Ovary (tissue), 9 donors: ENCODE measurements around the gene SERAC1. TPM values are rescaled to one million over a fixed set of nuclear protein-coding genes. Genes with fewer than 3 reads are reported as not detected.

ENCODE experiments used
- DNase-seq, 5 donors: peaks; one replicate each; pipeline ENCODE4 v3.0.0-alpha.2; 2019 to 2020
- H3K27ac ChIP-seq, 2 donors: fragments of 200-600 bp; one replicate each; pipeline versions ENCODE4 v1.5.1 to v1.8.0; 2019 to 2022
- H3K27me3 ChIP-seq: fragments of 200-600 bp; one replicate; pipeline ENCODE4 v1.8.0; 2022
- H3K36me3 ChIP-seq: fragments of 200-600 bp; sonication (generic); one replicate; pipeline ENCODE4 v1.5.1; 2019
- H3K4me1 ChIP-seq: one replicate; pipeline ENCODE4 v1.8.1; 2013; ENCODE audit warnings: mild to moderate bottlenecking, moderate library complexity; ENCODE audit not compliant: insufficient read depth
- H3K4me3 ChIP-seq: fragments of 200-600 bp; sonication (generic); one replicate; pipeline ENCODE4 v1.5.1; 2017
- H3K9me3 ChIP-seq, 2 donors: fragments of 200-600 bp in 1 of 2; sonication (generic) in 1 of 2; one replicate each; pipeline versions ENCODE4 v1.5.1 to v1.8.1; 2013 to 2019; ENCODE audit warnings: mild to moderate bottlenecking in 1 of 2, moderate library complexity in 1 of 2
- EP300 ChIP-seq: sonication (generic); formaldehyde crosslinking; IDR thresholded peaks from one replicate; pipeline ENCODE4 v1.6.1; 2017; ENCODE audit warnings: antibody characterized with exemption
- POLR2A ChIP-seq: fragments of 450-650 bp; IDR thresholded peaks from one replicate; pipeline ENCODE4 v1.6.1; 2017; ENCODE audit warnings: antibody characterized with exemption, mild to moderate bottlenecking, moderate library complexity
- WGBS, 3 donors: extraction: QIAGEN DNeasy Blood & Tissue Kit in 1 of 3; methylation state at CpG; one replicate each; pipeline versions ENCODE4 v1.1.5 to v1.1.7; 2013 to 2017; 5-methylcytosine and 5-hydroxymethylcytosine counted together
- intact Hi-C, 4 donors: fragments of 100-400 bp; cut with DNase I; formaldehyde crosslinking; loops; one replicate each; pipeline versions ENCODE4 v1.11.0 to v1.15.1; 2022 to 2023
- polyA plus RNA-seq, 2 donors: library from polyadenylated mRNA; stranded (reverse); fragments of 200-250 nt in 1 of 2; fragments of 350-450 nt in 1 of 2; fragmentation: Illumina TruSeq in 1 of 2; extraction: RNeasy Lipid Tissue Mini Kit (QIAGEN cat#74804) in 1 of 2; gene quantifications; one replicate each; pipeline ENCODE4 v1.2.3, GENCODE V29; 2013 to 2014
- total RNA-seq, 7 donors: library from RNA; depleted of rRNA in 2 of 7; stranded (reverse); fragments of >200 nt in 2 of 7; fragmentation: NEBNext Ultra II Directional in 3 of 7; extraction: Animal tissue kit (Norgen Biotek cat#: 25700) in 3 of 7; gene quantifications; one replicate each; pipeline versions ENCODE4 v1.1.0 to v1.2.4, GENCODE V29; 2016 to 2023
- TF ChIP-seq, protein P1 (sequence below), 3 donors: fragments of 450-650 bp in 2 of 3; fragments of 200-600 bp in 1 of 3; IDR thresholded peaks; one replicate each; pipeline versions ENCODE4 v1.5.1 to v1.8.0; 2016 to 2022; ENCODE audit warnings: antibody characterized with exemption in 3 of 3, mild to moderate bottlenecking in 1 of 3
- donor health status: DM: no; HTN: no; CAD: no; lungs with moderate emphysema.
- donor health status: DM: no; HTN: no; CAD: no.
- donor health status: Bipolar disorder and iron deficiency.
- donor health status: DM: yes; HTN: yes; CAD: no.
- donor health status: DM: no; HTN: no; CAD: no.
- donor health status: DM: yes; HTN: yes; CAD: no.

The SERAC1 gene
- total and polyA plus RNA-seq, 9 donors = 3.7 to 11.9 (median 6.3) TPM

DNA sequence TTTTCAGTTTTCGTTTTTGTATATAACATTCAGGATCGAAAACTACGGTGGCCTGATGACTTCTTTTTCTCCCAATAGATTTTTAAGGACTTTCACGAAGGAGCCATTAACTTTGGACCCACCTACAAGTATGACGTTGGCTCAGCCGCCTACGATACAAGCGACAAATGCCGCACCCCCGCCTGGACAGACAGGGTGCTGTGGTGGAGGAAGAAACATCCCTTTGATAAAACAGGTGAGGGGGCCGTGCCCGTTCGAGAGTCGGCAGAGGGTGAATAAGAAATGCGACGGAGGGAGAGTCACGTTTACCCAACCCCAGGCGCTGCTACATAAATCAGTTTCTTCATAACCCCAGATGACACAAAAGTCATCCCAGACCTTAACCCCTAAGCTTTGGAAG, 91.5 kb downstream of the SERAC1 start:
- intact Hi-C loops = loop anchor here in 2 of 4 donors (10.0 kb wide), 2 partner anchors 92 to 322 kb away; partner anchors contain the start of gene SYNJ2 (in 1 of the 2)
- no peaks in the 10 kb centered on the region for H3K36me3 ChIP-seq

DNA sequence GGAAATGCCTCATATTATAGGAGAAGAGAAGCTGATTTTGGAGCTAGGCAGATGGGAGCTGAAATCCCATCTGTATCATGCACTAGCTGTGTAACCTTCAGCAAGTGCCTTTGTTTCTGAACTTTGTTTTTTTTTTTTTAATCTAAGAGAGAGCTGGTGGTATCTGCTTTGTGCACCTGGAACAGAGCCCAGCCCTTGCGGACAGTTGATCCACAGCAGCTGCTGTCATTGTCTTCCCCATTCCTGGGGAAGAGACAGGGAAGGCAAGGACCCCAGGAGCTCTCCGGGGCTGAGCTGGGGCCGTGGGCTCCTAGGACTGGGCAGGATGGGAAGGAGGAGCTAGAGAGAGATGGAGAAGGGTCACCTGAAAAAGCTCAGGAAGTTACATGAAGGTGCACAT, 94.3 kb downstream of the SERAC1 start:
- TF ChIP-seq POLR2A (no peak), EP300 (no peak)
- TF ChIP-seq, protein P1, sequence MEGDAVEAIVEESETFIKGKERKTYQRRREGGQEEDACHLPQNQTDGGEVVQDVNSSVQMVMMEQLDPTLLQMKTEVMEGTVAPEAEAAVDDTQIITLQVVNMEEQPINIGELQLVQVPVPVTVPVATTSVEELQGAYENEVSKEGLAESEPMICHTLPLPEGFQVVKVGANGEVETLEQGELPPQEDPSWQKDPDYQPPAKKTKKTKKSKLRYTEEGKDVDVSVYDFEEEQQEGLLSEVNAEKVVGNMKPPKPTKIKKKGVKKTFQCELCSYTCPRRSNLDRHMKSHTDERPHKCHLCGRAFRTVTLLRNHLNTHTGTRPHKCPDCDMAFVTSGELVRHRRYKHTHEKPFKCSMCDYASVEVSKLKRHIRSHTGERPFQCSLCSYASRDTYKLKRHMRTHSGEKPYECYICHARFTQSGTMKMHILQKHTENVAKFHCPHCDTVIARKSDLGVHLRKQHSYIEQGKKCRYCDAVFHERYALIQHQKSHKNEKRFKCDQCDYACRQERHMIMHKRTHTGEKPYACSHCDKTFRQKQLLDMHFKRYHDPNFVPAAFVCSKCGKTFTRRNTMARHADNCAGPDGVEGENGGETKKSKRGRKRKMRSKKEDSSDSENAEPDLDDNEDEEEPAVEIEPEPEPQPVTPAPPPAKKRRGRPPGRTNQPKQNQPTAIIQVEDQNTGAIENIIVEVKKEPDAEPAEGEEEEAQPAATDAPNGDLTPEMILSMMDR (IDR thresholded peaks at IDR 0.05) = no peak
- H3K9me3 ChIP-seq = no peaks in the 10 kb centered on the region
- peak overlapping the region in 1 of 2 donors; percentile 51 for H3K27ac ChIP-seq
- H3K36me3 ChIP-seq = no peaks in the 10 kb centered on the region
- peaks cover 9% of the 10 kb centered on the region for H3K4me1 ChIP-seq
- H3K27me3 ChIP-seq = no peaks in the 10 kb centered on the region
- intact Hi-C loops = loop anchor here in 3 of 4 donors (5.0 to 10.0 kb wide), 4 partner anchors 89 to 319 kb away; partner anchors contain the start of gene SYNJ2 (in 2 of the 3)
- 9 to 33% (median 19%) methylated on average over 3 of the region's 3 CpGs for WGBS, 3 donors
- H3K4me3 ChIP-seq = no peak overlapping the region
- DNase-seq = peak in 4 of 5 donors; percentile 68 to 78 (median 76)

More for the DNA sequence above, 91.5 kb downstream of the SERAC1 start:
- TF ChIP-seq EP300 (no peak), POLR2A (no peak)
- TF ChIP-seq, protein P1 (IDR thresholded peaks at IDR 0.05) = no peak
- no peak overlapping the region for H3K27ac ChIP-seq
- DNase-seq = no peak
- H3K4me1 ChIP-seq = peaks cover 9% of the 10 kb centered on the region
- no peaks in the 10 kb centered on the region for H3K9me3 ChIP-seq
- 91 to 92% (median 92%) methylated on average over 18 of the region's 18 CpGs for WGBS, 3 donors
- H3K4me3 ChIP-seq = no peak overlapping the region
- no peaks in the 10 kb centered on the region for H3K27me3 ChIP-seq

DNA sequence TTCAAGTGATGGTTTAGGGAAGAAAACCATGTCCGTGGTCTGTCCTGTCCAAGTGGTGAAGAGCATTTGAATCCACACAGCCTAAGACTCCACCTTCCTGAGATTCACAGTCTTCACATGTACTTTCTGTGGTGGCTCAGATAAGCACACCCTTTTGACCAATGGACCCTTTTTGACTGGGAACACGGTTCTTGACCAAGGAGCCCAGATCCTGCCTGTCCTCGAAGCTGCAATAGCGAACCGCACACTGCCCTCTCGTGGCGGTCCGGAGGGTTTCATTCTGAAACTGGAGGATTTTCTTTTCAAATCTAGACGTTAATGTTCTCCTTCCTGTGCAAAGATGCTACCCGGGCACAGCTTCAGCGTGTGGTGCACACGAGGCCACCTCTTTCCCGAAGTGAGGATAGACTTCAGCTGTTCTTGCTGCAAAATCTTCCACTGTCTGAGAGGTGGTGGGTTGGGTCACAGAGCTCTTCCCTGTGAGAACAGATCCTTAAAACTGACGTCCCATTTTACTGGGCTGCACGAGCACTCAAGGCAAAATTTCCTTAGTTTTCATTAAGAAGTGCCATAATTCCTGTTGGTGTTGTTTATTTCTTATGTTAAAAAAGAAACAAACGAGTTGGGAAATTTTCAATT, 95.9 kb downstream of the SERAC1 start:
- H3K9me3 ChIP-seq = no peaks in the 10 kb centered on the region
- no peak overlapping the region for H3K27ac ChIP-seq
- no peaks in the 10 kb centered on the region for H3K36me3 ChIP-seq
- TF ChIP-seq, protein P1 (IDR thresholded peaks at IDR 0.05) = peak; percentile 70 to 84 (median 73)
- TF ChIP-seq EP300 = no peak
- no peak overlapping the region for H3K4me3 ChIP-seq
- intact Hi-C loops = loop anchor here in 3 of 4 donors (5.0 to 10.0 kb wide), 4 partner anchors 87 to 317 kb away; partner anchors contain the start of gene SYNJ2 (in 2 of the 3)
- no peaks in the 10 kb centered on the region for H3K27me3 ChIP-seq
- peak; percentile 69 to 85 (median 83) for DNase-seq
- WGBS, 3 donors = 17 to 18% (median 17%) methylated on average over 16 of the region's 16 CpGs
- peaks cover 9% of the 10 kb centered on the region for H3K4me1 ChIP-seq

DNA sequence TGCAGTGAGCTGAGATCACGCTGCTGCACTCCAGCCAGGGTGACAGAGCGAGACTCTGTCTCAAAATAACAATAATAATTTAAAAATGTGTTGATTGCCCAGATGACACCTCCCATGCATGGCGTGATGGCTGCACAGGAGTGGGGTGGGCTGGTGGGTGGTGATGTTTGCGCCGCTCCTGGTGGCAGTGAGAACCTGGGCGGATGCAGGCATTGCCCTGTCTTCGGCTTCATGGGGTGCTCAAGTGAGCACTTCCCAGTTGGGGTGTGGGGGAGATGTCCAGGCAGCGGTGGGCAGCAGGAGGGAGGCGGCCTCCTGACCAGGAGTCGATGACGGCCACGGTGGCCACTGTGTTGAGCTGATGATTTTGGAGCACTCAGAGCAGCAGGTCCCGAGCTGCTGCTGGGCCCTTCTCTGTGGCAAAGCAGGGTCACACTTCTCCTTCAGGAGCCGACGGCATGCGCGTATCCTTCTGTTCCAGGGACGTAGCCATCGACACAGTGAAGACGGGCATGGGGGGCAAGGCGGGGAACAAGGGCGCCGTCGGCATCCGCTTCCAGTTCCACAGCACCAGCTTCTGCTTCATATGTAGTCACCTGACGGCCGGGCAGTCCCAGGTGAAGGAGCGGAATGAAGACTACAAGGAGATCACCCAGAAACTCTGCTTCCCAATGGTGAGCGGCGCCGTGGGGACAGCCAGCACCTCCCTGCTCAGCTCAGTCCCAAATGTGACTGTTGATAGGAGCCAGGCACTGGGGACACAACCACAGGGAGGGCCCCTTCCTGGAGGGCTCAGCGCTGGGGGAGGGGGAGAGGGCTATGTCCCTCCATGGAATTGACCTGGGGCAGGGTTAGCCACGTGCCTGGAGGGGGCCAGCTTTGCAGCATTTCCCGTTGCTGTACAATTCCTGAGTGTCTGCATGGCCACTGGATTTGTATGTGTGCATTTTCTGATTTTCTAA, 96.7 kb downstream of the SERAC1 start:
- DNase-seq = peak in 1 of 5 donors; percentile 42
- Histone ChIP-seq H3K4me3 (no peak overlapping the region), H3K27me3 (no peaks in the 10 kb centered on the region), H3K27ac (no peak overlapping the region), H3K9me3 (no peaks in the 10 kb centered on the region), H3K4me1 (peaks cover 9% of the 10 kb centered on the region), H3K36me3 (no peaks in the 10 kb centered on the region)
- 86 to 88% (median 86%) methylated on average over 34 of the region's 34 CpGs for WGBS, 3 donors
- TF ChIP-seq, protein P1 (IDR thresholded peaks at IDR 0.05) = no peak
- TF ChIP-seq EP300 (no peak), POLR2A (no peak)
- intact Hi-C loops = loop anchor here in 3 of 4 donors (5.0 to 10.0 kb wide), 4 partner anchors 87 to 317 kb away; partner anchors contain the start of gene SYNJ2 (in 2 of the 3)
